Measurements from ENCODE around the gene PLCXD1.

DNA sequence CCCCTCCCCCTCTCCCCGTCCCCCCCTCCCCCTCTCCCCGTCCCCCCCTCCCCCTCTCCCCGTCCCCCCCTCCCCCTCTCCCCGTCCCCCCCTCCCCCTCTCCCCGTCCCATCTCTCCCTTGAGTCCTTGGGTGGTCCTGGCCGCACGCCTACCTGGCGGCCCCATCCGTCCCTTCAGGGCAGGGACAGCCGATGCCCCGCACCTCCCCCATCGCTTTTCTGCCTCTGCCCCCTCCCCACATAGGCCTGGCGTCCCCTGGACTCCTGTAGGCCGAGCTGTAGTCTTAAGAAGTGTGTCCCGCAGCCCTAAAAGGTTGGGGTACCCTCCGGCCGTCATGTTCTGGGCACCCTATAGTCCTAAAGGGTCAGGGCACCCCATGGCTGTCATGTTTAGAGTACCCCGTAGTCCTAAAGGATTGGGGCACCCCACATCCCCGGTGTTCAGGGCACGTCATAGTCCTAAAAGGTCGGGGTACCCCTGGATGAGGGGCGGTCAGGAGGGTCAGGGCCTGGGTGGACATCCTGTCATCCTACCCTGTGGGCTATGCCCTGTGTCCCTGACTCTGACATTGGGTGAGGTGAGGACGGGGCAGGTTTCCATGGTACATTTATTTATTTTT lies 48.2 kb downstream of the PLCXD1 start:
- TF ChIP-seq CTCF (IDR thresholded peaks at IDR 0.05; ENCODE audit: low read length) (no peak), EZH2 (IDR thresholded peaks at IDR 0.05; ENCODE audit: borderline replicate concordance, low read length) (no peak)
